KG1 (cell line): ENCODE data around the gene GINS2.

ENCODE experiments used
- DNase-seq: peaks from one replicate; lab custom pipeline; 2025; lab: John Stamatoyannopoulos, UW

GINS2 gene

GRCh38 chr16:85667841-85668413 is 20.8 kb downstream of the GINS2 start:
- no peak for DNase-seq

DNA sequence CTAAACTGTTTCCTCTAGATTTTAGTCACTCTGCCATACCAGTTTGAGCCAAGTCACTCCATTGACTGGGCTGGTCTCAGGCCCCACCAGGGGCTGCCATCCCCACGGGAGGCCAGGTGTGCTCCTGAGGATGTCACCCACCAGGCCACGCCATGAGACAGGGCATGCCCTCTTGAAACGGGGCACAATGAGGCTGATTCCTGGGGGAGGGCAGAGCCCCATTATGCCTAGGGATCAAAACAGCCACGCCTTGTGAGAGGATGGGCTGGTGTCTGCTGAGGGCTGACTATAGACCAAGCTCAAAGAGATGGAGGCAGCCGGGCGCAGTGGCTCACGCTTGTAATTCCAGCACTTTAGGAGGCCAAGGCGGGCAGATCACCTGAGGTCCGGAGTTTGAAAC is 21.5 kb downstream of the GINS2 start:
- no peak for DNase-seq

DNA sequence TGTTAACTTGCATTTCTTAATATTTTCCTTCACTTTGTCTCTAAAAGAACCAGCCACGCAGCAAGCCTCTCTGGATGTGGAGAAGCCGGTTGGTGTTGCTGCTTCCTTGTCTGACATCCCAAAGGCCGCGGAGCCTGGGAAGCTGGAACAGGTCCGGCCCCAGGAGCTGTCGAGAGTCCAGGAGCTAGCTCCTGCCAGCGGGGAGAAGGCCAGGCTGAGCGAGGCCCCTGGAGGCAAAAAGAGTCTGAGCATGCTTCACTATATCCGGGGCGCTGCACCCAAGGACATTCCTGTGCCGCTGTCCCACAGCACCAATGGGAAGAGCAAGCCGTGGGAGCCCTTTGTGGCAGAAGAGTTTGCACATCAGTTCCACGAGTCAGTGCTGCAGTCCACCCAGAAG is 22.8 kb downstream of the GINS2 start:
- no peak for DNase-seq

GRCh38 chr16:85665373-85665740 is 23.4 kb downstream of the GINS2 start:
- DNase-seq = no peak

- no peak for DNase-seq
Measured at GRCh38 chr16:85664580-85665372, 24.0 kb downstream of the GINS2 start.

- no peak for DNase-seq
Measured at GRCh38 chr16:85663891-85664321, 24.8 kb downstream of the GINS2 start.

DNA sequence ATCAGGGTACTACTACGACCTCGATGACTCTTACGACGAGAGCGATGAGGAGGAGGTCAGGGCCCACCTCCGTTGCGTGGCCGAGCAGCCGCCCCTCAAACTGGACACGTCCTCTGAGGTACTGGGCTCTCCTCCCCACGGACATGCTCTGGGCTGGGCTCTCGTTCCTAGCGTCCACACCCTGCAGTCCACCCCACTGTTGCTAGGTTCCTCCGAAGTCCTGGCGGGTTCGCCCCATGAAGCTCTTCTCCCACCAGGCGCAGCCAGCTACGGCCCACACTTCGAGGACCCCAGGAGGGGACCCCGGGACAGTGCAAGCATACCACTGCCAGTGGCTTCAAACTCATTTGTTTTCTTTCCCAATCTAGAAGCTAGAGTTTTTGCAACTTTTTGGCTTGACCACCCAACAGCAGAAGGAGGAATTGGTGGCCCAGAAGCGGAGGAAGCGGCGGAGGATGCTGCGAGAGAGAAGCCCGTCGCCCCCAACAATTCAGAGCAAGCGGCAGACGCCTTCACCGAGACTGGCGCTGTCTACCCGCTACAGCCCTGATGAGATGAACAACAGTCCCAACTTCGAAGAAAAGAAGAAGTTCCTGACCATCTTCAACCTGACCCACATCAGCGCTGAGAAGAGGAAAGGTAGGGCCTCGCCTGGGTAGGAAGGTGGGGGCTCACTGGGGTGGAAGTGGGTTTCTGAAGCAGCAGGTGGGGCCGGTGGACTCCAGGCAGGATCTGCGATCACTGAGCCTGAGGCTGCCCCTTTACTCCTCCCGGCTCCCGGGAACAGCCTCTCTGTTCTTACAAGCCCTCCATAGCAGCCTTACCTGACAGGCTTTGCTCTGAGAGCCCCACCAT is 25.6 kb downstream of the GINS2 start:
- DNase-seq = no peak

DNA sequence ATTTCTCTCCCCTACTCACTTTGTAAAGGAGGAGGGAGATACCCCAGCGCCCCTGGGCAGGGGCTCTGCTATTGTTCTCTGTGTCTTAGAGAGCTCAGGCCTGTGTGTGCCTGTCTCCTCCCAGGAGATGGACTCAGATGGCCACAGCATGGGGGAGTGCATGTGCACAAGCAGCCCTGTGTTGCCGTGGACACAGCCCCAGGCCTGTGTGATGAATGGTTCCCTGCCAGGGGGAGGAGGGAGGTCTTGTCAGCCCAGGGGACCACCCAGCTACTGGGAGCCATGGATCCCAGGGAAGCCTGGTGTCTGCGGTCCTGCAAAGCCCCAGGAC is 26.3 kb downstream of the GINS2 start:
- no peak for DNase-seq

DNA sequence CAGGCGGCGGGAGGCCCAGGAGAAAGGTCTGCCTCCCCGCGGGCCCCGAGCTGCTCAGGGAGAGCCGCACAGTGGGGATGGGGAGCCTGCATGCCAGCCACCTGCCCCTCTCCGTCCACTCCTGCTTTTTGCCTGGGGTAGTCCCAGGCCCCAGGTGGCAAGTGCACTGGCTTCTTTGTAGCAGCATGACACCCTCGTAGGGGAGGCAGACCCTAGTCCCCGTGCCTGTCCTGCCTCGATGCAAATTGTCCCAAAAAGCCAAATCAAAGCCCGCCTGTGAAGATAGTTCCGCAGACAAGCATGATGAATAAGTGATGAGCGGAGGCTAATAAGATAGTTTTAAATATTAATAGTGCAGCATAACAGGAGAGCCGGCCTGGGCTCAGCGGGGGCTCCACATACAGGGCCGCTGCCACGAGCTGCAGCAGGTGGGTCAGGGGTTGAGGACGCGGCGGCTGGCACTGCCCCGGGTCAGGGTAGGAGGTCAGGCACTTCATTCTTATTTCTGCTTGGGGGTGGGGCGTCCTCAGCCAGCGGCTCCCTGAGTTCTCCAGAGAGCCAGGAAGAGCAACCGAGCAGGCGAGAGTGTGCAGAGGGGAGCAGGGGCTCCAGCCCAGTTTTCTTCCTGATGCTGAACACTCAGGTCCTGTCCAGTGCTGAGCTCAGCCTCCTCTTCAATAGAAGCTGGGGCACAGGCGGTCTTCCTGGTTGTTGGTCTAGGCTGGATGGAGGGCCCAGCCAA is 26.8 kb downstream of the GINS2 start:
- no peak for DNase-seq

DNA sequence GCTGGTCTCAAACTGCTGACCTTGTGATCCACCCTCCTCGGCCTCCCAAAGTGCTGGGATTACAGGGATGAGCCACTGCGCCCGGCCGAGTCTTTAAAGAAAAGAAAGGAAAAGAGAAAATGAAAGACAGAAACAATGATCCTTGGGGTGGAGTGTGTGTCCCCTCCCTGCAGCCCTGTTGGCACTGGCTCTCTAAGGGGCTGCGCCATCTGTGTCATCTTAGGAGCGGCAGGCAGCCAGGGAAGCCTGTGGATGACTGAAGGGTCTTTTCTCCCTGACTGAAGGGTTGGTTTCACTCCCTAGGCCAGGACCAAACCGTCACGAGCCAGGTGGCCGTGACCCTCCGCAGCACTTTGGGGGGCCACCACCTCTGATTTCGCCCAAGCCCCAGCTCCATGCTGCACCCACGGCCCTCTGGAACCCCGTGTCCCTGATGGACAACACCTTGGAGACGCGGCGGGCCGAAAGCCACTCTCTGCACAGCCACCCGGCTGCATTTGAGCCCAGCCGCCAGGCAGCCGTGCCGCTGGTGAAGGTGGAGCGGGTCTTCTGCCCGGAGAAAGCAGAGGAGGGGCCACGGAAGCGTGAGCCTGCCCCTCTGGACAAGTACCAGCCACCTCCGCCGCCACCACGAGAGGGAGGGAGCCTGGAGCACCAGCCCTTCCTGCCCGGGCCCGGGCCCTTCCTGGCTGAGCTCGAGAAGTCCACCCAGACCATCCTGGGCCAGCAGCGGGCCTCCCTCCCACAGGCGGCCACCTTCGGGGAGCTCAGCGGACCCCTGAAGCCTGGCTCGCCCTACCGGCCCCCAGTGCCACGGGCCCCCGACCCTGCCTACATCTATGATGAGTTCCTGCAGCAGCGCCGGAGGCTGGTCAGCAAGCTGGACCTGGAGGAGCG is 27.7 kb downstream of the GINS2 start:
- DNase-seq = no peak

DNA sequence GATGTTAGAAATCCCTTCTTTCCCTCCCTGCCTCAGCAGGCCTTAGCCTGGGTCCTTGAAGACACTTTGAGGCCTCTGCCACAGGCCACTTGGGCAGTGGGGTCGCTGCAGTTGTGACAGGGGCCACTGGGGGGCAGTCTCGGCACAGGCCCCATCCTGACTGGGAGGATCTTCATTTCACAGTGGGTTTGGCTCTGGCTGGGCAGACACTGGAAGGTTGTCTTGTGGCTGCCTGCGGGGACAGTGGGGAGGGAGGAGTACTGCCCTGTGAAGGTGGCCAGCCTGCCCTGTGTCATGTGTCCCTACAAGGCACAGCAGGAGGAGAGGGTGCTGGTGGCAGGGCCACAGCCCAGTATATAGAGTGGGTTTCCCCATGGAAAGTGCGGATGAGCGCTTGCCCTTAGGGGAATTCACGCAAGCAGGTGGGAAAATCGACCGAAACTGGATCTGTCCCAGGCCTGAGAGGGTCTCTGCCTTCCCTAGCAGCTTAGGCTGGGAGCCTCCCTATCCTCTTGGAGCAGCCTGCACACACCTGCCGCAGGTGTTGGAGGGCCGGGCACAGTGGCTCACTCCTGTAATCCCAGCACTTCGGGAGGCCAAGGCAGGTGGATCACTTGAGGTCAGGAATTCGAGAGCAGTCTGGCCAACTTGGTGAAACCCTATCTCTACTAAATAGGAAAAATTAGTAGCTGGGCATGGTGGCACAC is 28.8 kb downstream of the GINS2 start:
- DNase-seq = no peak

DNA sequence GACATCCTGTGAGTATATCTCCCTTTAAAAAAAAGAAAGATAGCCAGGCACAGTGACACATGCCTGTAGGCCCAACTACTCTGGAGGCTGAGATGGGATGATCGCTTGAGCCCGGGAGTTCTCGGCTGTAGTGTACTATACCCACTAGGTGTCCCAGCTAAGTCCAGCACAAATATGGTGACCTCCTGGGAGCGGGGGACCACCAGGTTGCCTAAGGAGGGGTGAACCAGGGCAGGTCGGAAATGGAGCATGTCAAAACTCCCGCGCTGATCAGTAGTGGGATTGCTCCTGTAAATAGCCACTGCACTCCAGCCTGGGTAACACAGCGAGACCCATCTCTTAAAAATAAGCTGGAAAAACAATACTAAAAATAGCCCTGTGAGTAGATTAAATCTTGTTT is 29.4 kb downstream of the GINS2 start:
- DNase-seq = no peak

DNA sequence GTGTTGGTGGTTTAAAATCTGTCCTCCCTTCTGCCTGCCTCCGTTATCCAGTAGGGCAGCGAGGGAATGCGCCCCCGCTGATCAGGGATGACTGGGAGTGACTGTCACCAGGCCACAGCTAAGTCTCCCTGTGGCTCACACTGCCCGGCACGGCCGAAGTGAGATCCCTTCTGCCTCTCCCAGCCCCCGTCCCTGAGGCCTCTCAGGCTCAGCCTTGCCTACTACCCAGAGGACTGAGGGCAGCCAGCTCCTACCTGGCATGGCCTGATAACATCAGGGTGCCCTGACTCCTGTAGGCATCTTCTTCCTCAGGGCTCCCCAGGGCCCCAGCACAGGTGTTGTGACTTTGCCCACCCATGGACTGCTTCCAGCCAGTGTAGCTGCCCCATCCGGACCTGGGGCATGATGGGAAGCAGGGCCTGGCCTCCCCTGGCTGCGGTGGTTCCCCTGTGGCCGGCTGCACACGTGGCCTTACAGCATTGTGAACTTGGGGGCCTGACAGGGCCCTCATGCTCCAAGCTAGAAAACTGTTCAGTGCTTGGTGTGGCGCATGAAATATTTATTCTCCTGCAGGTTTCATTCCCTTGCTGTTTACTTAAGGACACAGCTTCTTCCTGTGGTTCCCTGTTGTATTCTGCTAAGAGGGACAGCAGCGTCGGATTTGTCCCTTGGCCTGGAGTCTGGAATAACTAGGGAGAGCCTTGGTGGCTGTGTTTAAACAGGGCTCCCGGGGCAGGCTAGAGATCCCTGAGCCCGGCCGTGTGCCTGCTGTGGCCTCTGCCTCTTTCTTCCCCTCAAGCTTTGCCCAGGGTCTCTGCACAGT is 30.0 kb downstream of the GINS2 start:
- no peak for DNase-seq

DNA sequence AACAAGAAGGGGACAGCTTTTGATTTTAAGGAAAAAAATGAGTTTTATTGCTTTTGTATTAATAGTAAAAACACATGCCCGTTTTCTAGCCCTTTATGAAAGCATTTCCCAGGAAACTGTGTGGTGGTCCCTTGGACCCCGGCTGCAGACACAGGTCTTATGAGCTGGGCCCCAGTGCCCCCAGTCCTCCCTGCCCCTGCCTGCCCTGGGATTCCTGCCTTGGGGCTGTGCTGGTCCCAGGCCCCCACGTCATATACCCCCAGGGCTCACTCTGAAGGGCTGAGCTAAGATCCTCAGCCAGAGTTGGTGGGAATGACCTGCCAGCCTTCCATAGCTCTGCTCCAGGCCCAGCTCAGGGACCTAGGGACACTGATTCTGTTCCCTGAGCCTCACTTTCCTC is 30.8 kb downstream of the GINS2 start:
- no peak for DNase-seq

DNA sequence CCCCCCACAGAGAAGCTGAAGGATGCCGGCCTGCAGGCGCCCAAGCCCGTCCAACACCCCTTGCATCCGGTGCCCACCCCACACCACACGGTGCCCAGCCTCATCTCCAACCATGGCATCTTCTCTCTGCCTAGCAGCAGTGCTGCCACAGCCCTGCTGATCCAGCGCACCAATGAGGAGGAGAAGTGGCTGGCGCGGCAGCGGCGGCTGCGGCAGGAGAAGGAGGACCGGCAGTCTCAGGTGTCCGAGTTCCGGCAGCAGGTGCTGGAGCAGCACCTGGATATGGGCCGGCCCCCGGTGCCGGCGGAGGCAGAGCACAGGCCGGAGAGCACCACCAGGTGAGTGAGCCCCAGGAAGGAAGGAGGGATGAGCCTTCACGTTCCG is 31.5 kb downstream of the GINS2 start:
- DNase-seq = no peak

- DNase-seq = no peak
Measured at GRCh38 chr16:85656351-85657266, 32.1 kb downstream of the GINS2 start.

DNA sequence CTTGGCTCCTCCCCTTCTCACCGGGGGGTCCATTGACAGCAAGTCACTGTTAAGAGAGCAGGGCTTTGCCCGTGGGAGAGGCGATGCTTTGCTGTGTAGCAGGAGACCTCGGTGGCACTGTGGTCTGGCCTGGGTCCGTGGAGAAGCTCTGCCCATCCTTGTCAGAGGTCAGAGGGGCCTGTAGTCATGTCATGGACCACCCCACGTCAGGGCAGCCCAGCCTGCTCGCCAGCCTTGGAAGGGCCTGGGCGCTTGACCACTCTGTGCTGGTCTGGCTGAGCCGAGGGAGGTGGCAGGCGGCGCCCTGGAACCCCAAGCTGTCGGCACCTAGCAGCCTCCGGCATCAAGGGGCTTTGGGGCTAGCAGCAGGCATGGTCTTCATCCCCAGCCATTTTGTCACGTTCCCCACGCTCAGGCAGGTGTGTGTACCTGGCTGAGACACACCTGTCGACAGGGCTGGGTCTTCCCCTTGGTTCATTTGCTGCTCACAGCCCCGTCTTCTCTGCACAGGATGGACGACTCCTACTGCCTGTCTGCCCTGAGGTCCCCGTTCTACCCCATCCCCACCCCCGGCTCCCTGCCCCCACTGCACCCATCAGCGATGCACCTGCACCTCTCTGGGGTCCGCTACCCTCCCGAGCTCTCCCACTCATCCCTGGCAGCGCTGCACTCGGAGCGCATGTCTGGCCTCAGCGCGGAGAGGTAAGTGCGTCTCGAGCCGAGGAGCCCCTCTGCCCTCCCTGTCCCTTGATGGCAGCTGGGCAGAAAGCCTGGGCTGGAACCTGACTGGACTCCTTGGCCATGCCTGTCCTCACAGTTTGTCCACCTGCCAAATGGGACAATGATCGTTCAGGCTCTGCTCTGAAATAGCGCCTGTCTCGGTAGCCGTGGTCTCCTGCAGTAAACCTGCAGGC is 33.3 kb downstream of the GINS2 start:
- DNase-seq = no peak
